GM18526 (cell line): Measurements from ENCODE around the gene ROBO3.

Source experiments
- POLR2A ChIP-seq: IDR thresholded peaks from 3 replicates; pipeline ENCODE4 v1.6.1; 2011; ENCODE audit not compliant: insufficient read length; ENCODE audit errors: extremely low read depth

ROBO3 gene

DNA sequence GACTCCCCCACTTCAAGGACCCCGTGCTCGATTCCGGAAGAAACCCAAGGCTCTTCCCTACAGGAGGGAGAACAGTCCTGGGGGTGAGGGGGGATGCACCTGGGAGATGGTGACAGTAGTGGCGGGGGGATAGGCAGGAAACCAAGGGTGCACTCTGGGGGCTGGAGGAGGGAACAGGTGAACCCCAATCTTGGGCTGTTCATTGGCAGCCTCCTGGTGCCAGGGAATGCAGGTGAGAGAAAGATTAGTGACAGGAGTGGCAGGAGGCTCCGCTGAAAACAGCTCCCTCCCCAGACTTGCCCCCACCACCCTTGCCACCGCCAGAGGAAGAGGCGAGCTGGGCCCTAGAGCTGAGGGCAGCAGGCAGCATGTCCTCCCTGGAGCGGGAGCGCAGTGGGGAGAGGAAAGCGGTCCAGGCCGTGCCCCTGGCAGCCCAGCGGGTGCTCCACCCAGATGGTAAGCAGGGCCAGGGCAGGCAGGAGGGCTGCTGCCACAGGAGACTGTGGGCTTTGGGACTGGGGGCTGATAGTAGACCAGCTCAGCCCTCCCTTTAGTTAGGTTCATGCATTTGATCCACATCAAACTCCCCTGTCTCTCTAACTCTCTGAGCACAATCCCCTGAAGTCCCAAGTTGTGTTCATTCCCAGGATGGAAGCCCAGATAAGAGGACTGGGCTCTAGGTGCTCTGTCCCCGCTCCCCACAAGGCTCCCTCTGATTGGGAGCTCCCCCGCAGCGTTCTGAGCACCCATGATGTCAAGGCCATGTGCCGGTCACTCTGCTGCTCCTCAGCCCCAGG lies 14.5 kb downstream of the ROBO3 start:
- no peak for TF ChIP-seq POLR2A

DNA sequence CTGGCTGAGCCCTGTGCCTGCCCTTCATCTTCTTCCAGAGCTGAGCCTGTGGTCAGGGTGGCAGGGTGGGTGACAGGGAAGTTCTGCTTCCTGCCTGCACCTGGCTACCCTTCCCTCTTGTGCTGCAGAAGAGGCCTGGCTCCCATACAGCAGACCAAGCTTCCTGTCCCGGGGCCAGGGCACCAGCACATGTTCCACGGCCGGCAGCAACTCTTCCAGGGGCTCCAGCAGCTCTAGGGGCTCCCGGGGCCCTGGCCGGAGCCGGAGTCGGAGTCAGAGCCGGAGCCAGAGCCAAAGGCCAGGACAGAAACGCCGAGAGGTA lies 15.0 kb downstream of the ROBO3 start:
- TF ChIP-seq POLR2A, result no peak

DNA sequence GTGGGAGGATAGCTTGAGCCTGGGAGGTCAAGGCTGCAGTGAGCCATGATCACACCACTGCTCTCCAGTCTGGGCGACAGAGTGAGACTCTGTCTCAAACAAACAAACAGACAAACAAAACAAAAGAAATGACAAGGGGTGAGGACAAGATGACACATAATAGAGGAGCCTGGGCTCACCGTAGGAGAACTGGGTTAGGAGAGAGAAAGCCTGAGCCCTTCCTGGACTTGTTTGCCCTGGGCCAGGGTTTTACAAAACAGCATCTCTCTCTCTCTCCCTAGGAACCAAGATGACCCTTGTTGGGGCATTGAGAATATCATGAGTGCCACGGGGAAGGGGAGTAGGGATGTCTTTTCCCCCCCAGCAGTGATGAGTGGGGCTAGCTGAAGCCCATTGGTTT lies 15.7 kb downstream of the ROBO3 start:
- no peak for TF ChIP-seq POLR2A

DNA sequence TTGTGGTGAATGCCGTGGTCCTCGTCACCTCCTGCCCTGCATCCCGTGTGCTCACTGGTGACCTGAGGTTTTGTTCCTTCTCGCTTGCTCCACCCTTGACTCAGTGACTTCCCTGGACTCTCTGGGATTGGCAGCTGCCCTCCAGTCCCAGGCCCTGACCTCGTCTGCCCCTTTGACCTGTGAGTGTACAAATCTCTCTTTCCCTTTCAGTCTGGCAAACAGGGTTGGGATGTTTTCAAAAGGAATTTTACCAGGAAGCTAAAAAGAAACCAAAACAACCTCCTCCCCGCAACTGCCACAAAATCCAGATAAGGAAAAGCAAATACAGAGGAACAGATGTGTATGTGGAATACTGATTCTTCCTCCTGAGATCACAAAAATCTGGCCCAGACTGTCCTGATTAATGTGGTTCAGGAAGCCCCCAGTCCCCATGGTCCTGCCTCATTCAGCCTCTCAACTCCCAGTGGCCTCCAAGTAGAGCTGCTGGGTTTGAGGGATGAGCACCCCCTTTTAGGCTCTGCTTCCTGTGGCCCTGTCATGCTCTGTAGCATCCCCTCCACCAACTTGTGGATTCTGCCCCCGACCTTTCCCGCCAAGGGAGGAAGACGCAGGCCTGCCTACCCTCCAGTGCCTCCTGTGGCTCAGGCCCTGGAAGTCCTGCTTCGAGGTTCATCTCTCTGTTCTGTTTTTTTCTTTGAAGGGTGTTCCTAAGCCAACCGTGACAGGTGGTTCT lies 17.3 kb downstream of the ROBO3 start:
- TF ChIP-seq POLR2A, result no peak

DNA sequence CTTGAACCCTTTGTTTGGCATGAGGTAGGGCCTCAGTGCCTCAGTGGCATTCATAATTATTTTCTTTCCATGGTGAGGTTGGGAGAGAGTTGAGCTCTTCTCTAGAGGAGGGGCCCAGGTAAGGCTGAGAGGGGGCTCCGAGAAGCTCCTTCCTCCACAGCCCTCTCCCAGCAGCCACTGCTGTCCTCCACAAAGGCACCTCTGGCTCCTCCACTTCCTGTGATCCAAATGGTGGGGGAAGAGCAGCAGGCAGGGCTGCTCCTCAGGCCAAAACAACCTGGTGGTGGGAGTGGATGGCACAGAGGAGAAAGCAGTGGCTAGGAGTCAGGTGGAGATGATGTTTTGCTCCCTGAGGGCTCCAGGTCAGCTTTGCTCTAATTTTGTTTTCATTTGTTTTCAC lies 19.1 kb downstream of the ROBO3 start:
- no peak for TF ChIP-seq POLR2A

DNA sequence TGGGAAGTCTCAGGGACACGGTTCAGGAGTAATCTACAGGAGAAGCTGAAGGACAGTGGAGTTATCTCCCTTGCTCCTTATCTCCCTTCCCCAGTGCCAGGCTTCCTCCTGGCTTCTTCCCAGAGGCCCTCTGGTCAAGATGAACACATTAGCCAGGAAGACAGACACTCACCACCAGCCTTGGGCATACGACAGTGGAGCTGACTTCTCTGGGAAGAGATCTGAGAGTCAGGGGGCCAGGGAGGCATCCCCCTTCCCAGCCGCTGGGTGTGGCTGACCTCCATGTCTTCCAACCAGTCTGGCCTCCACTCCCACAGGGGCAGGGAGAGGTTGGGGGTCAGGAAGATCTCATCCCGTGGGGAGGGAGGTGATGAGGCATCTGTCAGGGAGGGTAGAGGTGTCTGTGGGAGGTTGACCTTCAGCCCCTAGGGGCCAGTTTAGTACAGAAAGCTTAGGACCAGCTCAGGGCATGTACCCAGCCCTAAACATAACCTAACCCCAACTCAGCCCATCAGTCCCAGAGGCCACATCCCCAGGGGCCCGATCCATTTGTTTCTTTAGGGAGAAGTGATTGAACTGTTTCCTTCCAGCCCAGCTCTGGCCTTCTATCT lies 19.7 kb downstream of the ROBO3 start:
- TF ChIP-seq POLR2A, result no peak

DNA sequence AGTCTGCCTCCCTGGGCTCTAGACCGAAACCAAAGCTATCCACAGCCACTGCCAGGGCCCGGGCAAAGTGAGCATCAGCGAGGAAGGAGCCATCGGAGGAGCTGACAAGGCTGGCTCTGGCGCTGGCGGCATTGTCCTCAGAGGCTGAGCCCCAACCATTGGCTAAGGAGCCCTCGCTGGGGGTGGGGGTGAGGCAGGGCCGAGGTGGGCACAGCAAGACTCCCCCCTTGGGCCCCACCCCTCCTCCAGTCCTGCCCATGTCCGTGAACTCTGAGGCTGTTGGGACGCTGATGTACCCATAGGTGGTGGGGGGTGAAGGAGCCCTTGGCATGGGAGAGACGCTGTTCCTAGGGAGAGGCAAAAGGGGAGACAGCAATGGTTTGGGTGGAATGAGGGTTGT lies 21.2 kb downstream of the ROBO3 start:
- TF ChIP-seq POLR2A, result no peak

DNA sequence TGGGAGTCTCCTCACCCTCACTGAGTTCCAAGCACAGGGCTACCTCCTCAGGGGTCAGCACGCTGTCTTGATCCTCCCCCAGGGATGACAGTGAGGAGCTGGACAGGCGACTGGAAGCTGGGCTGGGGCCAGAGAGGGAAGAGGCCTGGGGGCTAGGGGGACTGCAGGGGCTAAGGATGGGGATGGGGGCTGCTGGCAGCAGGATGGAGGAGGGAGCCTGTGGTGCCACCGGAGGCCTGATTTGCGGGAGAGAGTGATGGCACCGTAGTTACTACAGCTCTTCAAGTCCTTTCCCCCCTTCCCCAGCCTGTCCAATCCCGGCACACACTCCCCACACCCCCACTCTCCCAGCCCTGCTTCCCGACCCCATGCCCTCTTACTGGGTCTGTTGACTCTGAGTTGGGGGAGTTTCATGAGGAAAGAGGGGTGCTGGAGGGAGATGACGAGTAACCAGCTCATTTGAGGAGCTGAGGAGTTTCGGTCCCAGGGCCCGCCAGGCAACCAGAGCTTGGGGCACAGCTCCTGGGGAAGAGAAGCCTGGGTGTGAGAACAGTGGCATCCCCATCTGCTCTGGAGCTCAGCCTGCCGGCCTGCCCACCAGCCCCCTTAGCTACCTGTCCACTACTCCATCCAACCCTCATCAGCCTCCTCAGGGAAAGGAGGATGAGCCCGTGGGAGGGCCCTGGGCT lies 21.9 kb downstream of the ROBO3 start:
- no peak for TF ChIP-seq POLR2A

DNA sequence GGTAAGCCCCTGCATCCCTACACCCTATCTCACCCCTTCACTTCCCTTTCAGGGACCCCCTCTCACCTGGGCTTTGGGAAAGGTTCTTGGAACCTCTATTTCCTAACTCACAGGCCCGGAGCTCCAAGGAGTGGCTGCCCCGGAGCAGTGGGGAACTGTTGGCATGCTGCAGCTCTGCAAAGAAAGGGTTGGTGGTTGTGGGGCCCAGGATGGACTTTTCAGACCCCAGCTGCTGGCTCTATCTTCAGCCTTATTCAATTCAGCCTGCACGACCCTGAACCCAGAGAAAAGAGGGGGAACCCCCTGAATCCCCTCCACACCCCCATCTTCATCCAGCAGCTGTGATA lies 22.4 kb downstream of the ROBO3 start:
- TF ChIP-seq POLR2A, result no peak

DNA sequence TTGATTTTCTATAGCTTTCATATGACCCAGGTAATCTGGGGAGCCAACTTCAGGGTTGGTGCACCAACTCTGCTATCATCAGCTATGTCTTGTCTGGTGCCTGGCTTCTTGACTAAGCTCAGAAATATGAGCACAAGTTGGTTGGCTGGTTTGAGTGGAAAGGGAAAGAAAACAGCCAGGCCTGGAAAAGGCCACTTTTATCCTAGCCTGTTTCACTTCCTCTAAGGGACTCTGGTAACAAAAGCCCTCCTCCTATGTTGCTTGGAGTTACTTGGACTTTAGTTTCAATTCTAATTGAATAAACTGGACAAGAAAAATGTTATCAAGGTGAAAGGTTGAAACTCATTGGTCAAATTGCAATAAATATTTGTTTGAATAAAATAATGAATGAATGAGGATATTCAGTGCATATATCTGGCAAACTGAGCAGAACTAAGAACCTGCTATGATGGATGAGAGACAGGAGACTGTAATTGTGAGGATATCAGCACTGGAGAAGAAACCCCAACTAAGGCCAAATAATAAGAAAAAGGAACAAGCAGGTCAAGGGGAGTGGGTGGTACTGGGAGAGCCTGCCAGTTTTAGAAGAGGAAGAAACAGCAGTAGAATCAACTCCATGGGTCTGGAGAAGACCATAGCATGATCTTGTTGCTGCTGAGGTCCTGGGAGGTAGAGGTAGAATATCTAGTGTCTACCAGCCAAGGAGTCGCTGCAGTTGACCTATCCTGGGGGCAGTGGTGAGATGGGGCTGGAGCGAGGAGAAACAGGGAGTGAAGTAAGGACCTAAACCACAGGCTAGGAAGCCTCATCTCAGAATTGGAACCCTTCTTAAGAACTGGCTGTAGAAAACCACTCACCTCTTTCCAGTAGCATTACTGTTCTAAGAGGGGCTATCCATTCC lies 24.2 kb downstream of the ROBO3 start:
- no peak for TF ChIP-seq POLR2A

DNA sequence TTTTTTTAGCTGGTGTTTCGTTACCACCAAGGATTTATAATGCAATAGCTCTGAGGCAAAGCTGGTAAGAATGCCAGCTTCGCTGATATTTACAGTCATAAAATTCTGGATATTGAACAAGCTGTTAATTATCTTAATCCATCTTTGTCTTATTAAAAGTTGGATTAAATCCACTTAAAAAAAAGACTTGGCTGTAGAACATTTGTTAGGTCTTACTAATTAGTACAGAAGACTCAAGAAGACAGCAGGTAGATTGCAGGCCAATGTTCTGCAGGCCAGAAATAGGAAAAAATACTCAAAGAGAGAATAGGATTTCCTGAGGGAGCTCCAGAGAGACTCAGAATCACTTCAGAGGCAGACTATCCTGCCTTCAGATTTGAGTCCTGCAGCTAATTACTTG lies 24.9 kb downstream of the ROBO3 start:
- no peak for TF ChIP-seq POLR2A

DNA sequence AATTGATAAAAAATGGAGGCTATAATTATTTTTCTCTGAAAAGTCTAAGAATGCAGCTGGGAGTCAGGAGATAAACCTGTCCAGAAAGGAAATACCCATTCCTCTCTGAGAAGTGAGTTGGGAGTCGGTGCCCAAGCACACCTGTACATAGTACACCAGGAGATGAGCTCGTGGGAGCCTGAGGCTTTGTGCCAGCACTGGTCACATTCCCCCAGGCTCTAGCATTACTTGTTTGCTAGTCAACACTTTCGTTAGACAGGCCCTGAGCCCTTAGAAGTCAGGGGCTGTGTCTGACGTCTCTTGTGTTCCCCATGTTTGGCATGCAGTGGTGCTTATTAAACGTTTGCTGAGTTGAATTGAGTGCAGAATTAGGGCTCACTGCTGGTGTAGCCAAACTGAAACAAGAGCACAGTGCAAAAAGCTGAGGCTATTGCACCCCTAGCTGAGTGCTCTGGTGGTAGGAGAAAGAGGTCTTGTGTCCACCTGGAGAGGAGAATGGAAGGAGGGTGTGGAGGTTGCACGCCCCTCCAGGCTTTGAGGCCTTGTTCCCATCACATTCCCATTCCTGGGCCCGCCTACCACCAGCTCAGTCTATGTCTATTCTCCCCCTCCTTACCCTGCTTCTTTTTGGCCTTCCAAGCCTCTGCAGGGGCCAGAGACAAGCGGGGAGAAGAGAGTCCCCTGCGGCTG lies 25.6 kb downstream of the ROBO3 start:
- TF ChIP-seq POLR2A, result no peak

DNA sequence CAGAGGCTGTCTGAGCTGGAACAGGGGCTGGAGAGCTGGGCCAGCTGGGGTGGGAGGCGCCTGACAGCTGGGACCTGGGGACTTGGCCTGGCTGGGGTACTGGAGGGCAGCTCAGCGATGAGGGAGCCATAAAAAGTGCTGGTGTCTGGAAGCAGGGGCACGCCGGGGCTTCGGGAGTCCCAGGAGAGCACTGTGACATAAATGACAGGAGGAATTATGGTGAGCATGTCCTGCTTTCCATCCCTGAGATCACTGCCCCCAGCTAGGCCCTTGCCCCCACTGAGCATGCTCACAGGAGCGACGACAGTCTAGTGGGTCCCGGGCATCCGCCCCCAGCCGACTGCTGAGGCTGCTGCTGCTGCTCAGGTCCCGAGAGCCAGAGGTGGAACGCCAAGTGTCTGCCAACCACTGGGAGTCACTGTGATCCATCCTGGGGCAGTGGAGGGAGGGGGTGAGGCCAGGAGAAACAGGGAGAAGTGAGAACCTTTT lies 26.2 kb downstream of the ROBO3 start:
- no peak for TF ChIP-seq POLR2A

DNA sequence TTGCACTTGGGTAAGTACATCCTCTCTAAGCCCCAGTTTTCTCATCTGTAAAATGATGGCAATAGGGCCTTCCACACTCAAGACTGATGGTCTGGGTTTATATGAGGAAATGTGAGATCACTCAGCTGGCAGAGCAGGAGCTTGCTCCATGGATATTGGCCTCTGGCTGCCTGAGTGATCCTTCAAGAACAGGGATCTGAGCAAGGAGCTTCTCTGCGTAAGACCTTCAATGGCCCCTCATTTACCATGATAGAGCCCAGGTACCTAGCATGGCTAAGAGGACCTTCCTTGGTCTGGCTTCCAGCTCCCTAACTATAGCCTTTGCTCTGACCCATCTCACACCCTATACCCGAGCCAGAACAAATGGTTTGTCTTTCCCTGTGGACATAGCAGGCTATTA lies 26.9 kb downstream of the ROBO3 start:
- no peak for TF ChIP-seq POLR2A

DNA sequence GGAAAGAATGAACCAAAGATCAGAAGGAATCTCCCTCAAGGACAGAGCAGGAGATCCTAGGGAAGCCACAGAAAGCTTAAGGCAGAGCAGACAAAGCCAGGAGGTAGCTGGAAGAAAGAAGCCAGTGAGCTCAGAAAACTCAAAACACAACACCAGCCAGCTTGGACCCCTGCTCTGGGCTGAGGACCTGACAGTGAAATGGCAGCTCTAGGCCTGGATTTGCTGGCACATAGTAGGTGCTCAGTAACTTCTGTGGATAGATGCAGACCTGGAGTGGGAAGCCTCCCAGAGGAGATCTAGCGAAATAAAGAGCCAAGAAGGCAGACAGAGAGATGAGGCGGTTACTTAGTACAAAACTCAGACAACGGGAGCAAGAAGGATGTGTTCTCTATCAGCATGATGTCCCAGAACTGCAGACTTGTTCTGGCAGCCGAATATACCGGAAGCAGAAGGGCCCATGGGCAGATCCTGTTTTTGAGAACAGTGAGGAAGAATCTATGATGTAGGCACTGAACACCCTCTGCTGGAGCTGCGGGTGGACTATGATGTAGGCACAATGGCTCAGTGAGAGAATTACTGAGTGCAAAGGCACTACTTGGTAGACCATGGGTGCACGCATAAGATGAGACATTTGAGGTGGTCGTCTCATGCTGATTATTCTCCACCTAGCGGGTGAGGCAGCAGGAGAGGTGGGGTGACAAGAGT lies 27.7 kb downstream of the ROBO3 start:
- no peak for TF ChIP-seq POLR2A
